GM19397 (cell line): ENCODE measurements around the gene BEND6.
"Not testable (repeated sequence)": the region's sequence is repeated elsewhere in the genome, so short reads cannot be mapped to it uniquely, and the experiment has no call there.

Source experiments
- ATAC-seq: cut with Tn5 transposase; IDR thresholded peaks from one replicate; pipeline ENCODE4 v1.9.1; 2021; ENCODE audit warnings: mild to moderate bottlenecking, moderate library complexity; ENCODE audit not compliant: unreplicated experiment

Gene BEND6

GRCh38 chr6:56977192-56977591 is 22.3 kb downstream of the BEND6 start:
- ATAC-seq, result no peak

GRCh38 chr6:56978530-56978929 is 23.6 kb downstream of the BEND6 start:
- ATAC-seq, result no peak

- no peak for ATAC-seq
Measured at GRCh38 chr6:56984361-56984760, 29.5 kb downstream of the BEND6 start.

GRCh38 chr6:56984884-56985283 is 30.0 kb downstream of the BEND6 start:
- ATAC-seq, result no peak

- no peak for ATAC-seq
Measured at GRCh38 chr6:56986611-56987010, 31.7 kb downstream of the BEND6 start.

- no peak for ATAC-seq
Measured at GRCh38 chr6:56988145-56988544, 33.2 kb downstream of the BEND6 start.

GRCh38 chr6:56992036-56992435 is 37.1 kb downstream of the BEND6 start:
- ATAC-seq, result no peak

GRCh38 chr6:56992703-56993102 is 37.8 kb downstream of the BEND6 start:
- no peak for ATAC-seq

GRCh38 chr6:56995347-56995902 is 40.5 kb downstream of the BEND6 start:
- ATAC-seq, result no peak

GRCh38 chr6:56996401-56996800 is 41.5 kb downstream of the BEND6 start:
- ATAC-seq, result no peak

GRCh38 chr6:56999049-56999448 is 44.1 kb downstream of the BEND6 start:
- no peak for ATAC-seq

GRCh38 chr6:56999748-57000147 is 44.8 kb downstream of the BEND6 start:
- not testable (repeated sequence) for ATAC-seq

GRCh38 chr6:57002197-57002596 is 47.3 kb downstream of the BEND6 start:
- ATAC-seq, result no peak

GRCh38 chr6:57004292-57004691 is 49.4 kb downstream of the BEND6 start:
- no peak for ATAC-seq

GRCh38 chr6:57006101-57006500 is 51.2 kb downstream of the BEND6 start:
- ATAC-seq, result no peak

- ATAC-seq, result not testable (repeated sequence)
Measured at GRCh38 chr6:57008069-57008468, 53.2 kb downstream of the BEND6 start.

- ATAC-seq, result no peak
Measured at GRCh38 chr6:57013521-57013926, 58.6 kb downstream of the BEND6 start.

- ATAC-seq, result no peak
Measured at GRCh38 chr6:57017069-57017468, 62.2 kb downstream of the BEND6 start.

GRCh38 chr6:57017841-57018240 is 62.9 kb downstream of the BEND6 start:
- no peak for ATAC-seq

- ATAC-seq, result no peak
Measured at GRCh38 chr6:57019434-57019833, 64.5 kb downstream of the BEND6 start.

GRCh38 chr6:57021086-57021720 is 66.3 kb downstream of the BEND6 start:
- ATAC-seq, result no peak

GRCh38 chr6:57024321-57024720 is 69.4 kb downstream of the BEND6 start:
- ATAC-seq, result no peak

GRCh38 chr6:57024775-57025174 is 69.9 kb downstream of the BEND6 start:
- no peak for ATAC-seq
